Measurements from ENCODE around the gene EFCAB11. TPM values are rescaled to one million over a fixed set of nuclear protein-coding genes. Genes with fewer than 3 reads are reported as not detected.

The EFCAB11 gene
- polyA plus RNA-seq, 3 donors, result 2.0 to 4.3 (median 2.1) TPM

DNA sequence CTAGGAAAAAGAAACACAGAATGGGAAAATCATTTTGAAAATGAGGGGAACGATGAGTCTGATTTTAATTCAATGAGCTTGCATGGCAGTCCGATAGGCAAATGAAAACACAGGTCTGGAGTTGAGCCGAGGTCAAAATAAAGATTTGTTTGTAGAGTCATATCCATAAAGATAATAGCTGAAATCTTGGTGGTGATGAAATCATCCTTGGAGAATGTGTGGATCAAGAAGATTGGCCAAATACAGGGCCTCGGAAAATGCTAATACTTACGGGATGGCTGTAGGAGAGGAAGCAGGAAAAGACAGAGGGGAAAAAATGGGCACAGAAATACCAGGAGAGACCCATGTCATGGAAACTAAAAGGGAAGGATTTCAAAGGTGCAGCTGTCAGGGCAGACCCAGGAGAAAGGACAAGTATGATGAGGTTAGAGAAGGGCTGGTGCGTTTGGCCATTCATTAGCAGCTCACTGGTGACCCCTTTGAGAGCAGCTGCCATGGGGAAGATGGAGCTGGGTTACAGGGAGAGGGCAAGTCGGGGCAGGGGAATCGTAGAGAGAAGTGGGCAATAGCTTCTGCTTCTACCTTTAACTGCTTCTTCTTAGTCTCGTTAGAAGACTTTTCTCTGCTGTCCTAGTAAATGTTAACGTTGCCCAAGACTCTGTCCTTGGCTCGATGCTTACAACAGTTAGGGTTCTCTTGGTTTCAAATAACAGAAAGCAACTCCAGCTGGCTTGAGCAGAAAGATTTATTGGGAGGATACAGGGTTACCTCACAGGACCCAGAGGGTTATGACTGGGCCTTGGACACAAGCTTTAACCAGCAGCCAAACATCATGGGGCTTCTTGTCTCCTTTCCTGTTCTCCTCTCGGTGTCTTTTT, 161.8 kb downstream of the EFCAB11 start:
- Histone ChIP-seq H3K79me2 (ENCODE audit: insufficient read depth, low read length) (no peaks in the 10 kb centered on the region), H3K4me3 (replicated peaks in 1 of 3; ENCODE audit: low read depth in 2 of 3, low read length in 3 of 3) (no peak overlapping the region), H3K4me1 (ENCODE audit: control insufficient read depth in 1 of 2, insufficient read depth in 2 of 2, low read length in 2 of 2) (peaks cover 0 to 2% of the 10 kb centered on the region in 2 donors), H3K27ac (ENCODE audit: low read depth in 1 of 2, low read length in 2 of 2) (no peak overlapping the region), H2AFZ (ENCODE audit: insufficient read depth, low read depth, low read length, poor library complexity, severe bottlenecking) (no peak overlapping the region), H3K36me3 (replicated peaks in 1 of 2; ENCODE audit: control insufficient read depth in 1 of 2, insufficient read depth in 2 of 2, low read length in 2 of 2) (no peaks in the 10 kb centered on the region), H3K9ac (ENCODE audit: insufficient read depth, low read length, poor library complexity, severe bottlenecking) (no peak overlapping the region), H3K27me3 (ENCODE audit: control insufficient read depth in 2 of 2, insufficient read depth in 2 of 2, low read length in 2 of 2) (no peaks in the 10 kb centered on the region), H4K20me1 (ENCODE audit: insufficient read depth, low read length) (no peaks in the 10 kb centered on the region), H3K4me2 (replicated peaks; ENCODE audit: extremely low read depth, low read length, poor library complexity, severe bottlenecking) (no peak overlapping the region), H3K9me3 (replicated peaks in 1 of 2; ENCODE audit: control insufficient read depth in 1 of 2, insufficient read depth in 1 of 2, low read length in 2 of 2) (no peaks in the 10 kb centered on the region)
- Mint-ChIP-seq H3K4me1 (peaks cover 15% of the 10 kb centered on the region), H3K36me3 (peaks cover 0 to 3% of the 10 kb centered on the region in 2 donors), H3K27me3 (ENCODE audit: low read depth in 3 of 3) (peaks cover 0 to 4% (median 1%) of the 10 kb centered on the region in 3 donors), H3K9me3 (peaks cover 0 to 8% (median 0%) of the 10 kb centered on the region in 7 donors), H3K27ac (peak overlapping the region in 2 of 7 donors; percentile 24 to 66), H3K4me3 (no peak overlapping the region)
- DNase-seq, result no peak
- intact Hi-C loops (cut with micrococcal nuclease), result no loop called here
- TF ChIP-seq, protein P1, sequence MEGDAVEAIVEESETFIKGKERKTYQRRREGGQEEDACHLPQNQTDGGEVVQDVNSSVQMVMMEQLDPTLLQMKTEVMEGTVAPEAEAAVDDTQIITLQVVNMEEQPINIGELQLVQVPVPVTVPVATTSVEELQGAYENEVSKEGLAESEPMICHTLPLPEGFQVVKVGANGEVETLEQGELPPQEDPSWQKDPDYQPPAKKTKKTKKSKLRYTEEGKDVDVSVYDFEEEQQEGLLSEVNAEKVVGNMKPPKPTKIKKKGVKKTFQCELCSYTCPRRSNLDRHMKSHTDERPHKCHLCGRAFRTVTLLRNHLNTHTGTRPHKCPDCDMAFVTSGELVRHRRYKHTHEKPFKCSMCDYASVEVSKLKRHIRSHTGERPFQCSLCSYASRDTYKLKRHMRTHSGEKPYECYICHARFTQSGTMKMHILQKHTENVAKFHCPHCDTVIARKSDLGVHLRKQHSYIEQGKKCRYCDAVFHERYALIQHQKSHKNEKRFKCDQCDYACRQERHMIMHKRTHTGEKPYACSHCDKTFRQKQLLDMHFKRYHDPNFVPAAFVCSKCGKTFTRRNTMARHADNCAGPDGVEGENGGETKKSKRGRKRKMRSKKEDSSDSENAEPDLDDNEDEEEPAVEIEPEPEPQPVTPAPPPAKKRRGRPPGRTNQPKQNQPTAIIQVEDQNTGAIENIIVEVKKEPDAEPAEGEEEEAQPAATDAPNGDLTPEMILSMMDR (IDR thresholded peaks at IDR 0.05), result no peak
- WGBS (ENCODE audit: insufficient coverage), result 95% methylated on average over 11 of the region's 12 CpGs

DNA sequence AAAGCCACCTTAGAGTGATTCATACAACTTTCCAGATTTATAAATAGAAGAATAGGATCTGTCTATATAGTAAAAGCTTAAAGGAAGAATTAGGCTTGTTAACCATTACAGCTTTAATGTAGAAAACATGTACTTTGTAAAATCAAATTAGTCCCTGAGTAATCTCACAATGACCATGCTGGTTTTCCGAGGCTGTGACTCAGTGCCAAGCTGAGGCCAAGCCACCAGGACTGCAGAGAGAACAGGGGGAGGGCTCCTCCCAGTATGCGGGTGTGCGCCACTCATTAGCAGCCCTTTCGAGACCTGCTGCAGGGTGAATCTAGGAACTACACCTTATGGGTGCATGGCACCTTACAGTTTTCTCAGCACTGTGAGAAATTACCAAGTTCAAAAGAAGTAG, 167.0 kb downstream of the EFCAB11 start:
- Mint-ChIP-seq H3K27ac (no peak overlapping the region), H3K27me3 (ENCODE audit: low read depth in 3 of 3) (no peaks in the 10 kb centered on the region), H3K4me1 (peaks cover 15% of the 10 kb centered on the region), H3K4me3 (no peak overlapping the region), H3K36me3 (no peaks in the 10 kb centered on the region), H3K9me3 (peaks cover 0 to 4% (median 1%) of the 10 kb centered on the region in 7 donors)
- WGBS (ENCODE audit: insufficient coverage), result 100% methylated on average over 2 of the region's 4 CpGs
- Histone ChIP-seq H3K4me1 (ENCODE audit: control insufficient read depth in 1 of 2, insufficient read depth in 2 of 2, low read length in 2 of 2) (no peaks in the 10 kb centered on the region), H3K79me2 (ENCODE audit: insufficient read depth, low read length) (no peaks in the 10 kb centered on the region), H4K20me1 (ENCODE audit: insufficient read depth, low read length) (no peaks in the 10 kb centered on the region), H3K27ac (ENCODE audit: low read depth in 1 of 2, low read length in 2 of 2) (no peak overlapping the region), H3K9me3 (replicated peaks in 1 of 2; ENCODE audit: control insufficient read depth in 1 of 2, insufficient read depth in 1 of 2, low read length in 2 of 2) (no peaks in the 10 kb centered on the region), H3K9ac (ENCODE audit: insufficient read depth, low read length, poor library complexity, severe bottlenecking) (no peak overlapping the region), H3K27me3 (ENCODE audit: control insufficient read depth in 2 of 2, insufficient read depth in 2 of 2, low read length in 2 of 2) (no peaks in the 10 kb centered on the region), H3K36me3 (replicated peaks in 1 of 2; ENCODE audit: control insufficient read depth in 1 of 2, insufficient read depth in 2 of 2, low read length in 2 of 2) (no peaks in the 10 kb centered on the region), H3K4me3 (replicated peaks in 1 of 3; ENCODE audit: low read depth in 2 of 3, low read length in 3 of 3) (no peak overlapping the region), H2AFZ (ENCODE audit: insufficient read depth, low read depth, low read length, poor library complexity, severe bottlenecking) (no peak overlapping the region), H3K4me2 (replicated peaks; ENCODE audit: extremely low read depth, low read length, poor library complexity, severe bottlenecking) (no peak overlapping the region)
- TF ChIP-seq, protein P1 (IDR thresholded peaks at IDR 0.05), result no peak
- intact Hi-C loops (cut with micrococcal nuclease), result no loop called here
- DNase-seq, result no peak
